Adrenal gland (tissue), 12 donors: ENCODE data around the gene RIC8A. TPM values are rescaled to one million over a fixed set of nuclear protein-coding genes. Genes with fewer than 3 reads are reported as not detected.

Experiments
- DNase-seq, 7 donors: peaks; one replicate each; pipeline ENCODE4 v3.0.0-alpha.2; 2019 to 2020
- H3K27ac ChIP-seq, 5 donors: fragments of 200-600 bp; sonication (generic) in 4 of 5; 1 replicate in 3 of 5; 2 replicates in 2 of 5; pipeline versions ENCODE4 v1.5.1 to v1.8.0; 2016 to 2020; ENCODE audit warnings: mild to moderate bottlenecking in 1 of 5
- H3K27me3 ChIP-seq: fragments of 200-600 bp; 2 replicates; pipeline ENCODE4 v1.8.0; 2021
- H3K36me3 ChIP-seq, 2 donors: fragments of 200-600 bp; replicated peaks in 1 of 2; 1 replicate in 1 of 2; 2 replicates in 1 of 2; pipeline versions ENCODE4 v1.5.1 to v1.8.0; 2018 to 2022
- H3K4me1 ChIP-seq, 2 donors: fragments of 200-600 bp; replicated peaks in 1 of 2; 1 replicate in 1 of 2; 2 replicates in 1 of 2; pipeline versions ENCODE4 v1.5.1 to v1.8.0; 2018 to 2021
- H3K4me3 ChIP-seq, 4 donors: fragments of 200-600 bp; sonication (generic) in 3 of 4; one replicate each; pipeline ENCODE4 v1.5.1; 2016 to 2018
- H3K9me3 ChIP-seq, 3 donors: fragments of 200-600 bp; sonication (generic) in 1 of 3; replicated peaks in 1 of 3; 1 replicate in 2 of 3; 2 replicates in 1 of 3; pipeline versions ENCODE4 v1.5.1 to v1.8.0; 2016 to 2021
- CTCF ChIP-seq, 6 experiments: fragments of 450-650 bp in 4 of 6; fragments of 200-600 bp in 2 of 6; sonication (generic) in 1 of 6; IDR thresholded peaks; 1 replicate in 5 of 6; 2 replicates in 1 of 6; pipeline versions ENCODE4 v1.5.1 to v1.8.0; 2016 to 2021; ENCODE audit warnings: antibody characterized with exemption in 6 of 6, mild to moderate bottlenecking in 2 of 6, moderate library complexity in 1 of 6
- POLR2A ChIP-seq, 2 donors: fragments of 450-650 bp; IDR thresholded peaks; one replicate each; pipeline ENCODE4 v1.6.1; 2017; ENCODE audit warnings: antibody characterized with exemption in 2 of 2, mild to moderate bottlenecking in 2 of 2, moderate library complexity in 1 of 2
- WGBS, 4 donors: extraction: QIAGEN DNeasy Blood & Tissue Kit in 2 of 4; methylation state at CpG; one replicate each; pipeline versions ENCODE4 v1.1.5 to v1.1.7; 2013 to 2017; 5-methylcytosine and 5-hydroxymethylcytosine counted together
- intact Hi-C, 2 donors: fragments of 100-400 bp; cut with DNase I; formaldehyde crosslinking; loops; one replicate each; pipeline versions ENCODE4 v1.14.1 to v1.15.0; 2022 to 2023
- polyA plus RNA-seq, 3 donors: library from polyadenylated mRNA; stranded (reverse); fragments of 200-250 nt in 2 of 3; fragments of 350-450 nt in 1 of 3; fragmentation: Illumina TruSeq in 1 of 3; extraction: RNeasy Lipid Tissue Mini Kit (QIAGEN cat#74804) in 1 of 3; gene quantifications; one replicate each; pipeline ENCODE4 v1.2.3, GENCODE V29; 2013 to 2014
- total RNA-seq, 9 donors: library from RNA; depleted of rRNA in 4 of 9; stranded (reverse); fragments of >200 nt in 4 of 9; fragments of 120-200 nt in 1 of 9; fragmentation: NEBNext Ultra II Directional in 1 of 9; extraction: Animal tissue kit (Norgen Biotek cat#: 25700) in 1 of 9; gene quantifications; one replicate each; pipeline versions ENCODE4 v1.1.0 to v1.2.4, GENCODE V29; 2013 to 2023
- donor health status: healthy with polysubstance abuse.
- donor health status: Bipolar disorder and iron deficiency.
- donor health status: DM: yes; HTN: yes; CAD: no.
- donor health status: DM: no; HTN: no; CAD: no.
- donor health status: DM: no; HTN: no; CAD: no.
- donor health status: DM: yes; HTN: yes; CAD: no.

Gene RIC8A
- total and polyA plus RNA-seq, 12 donors: 60.9 to 105 (median 79.1) TPM

- Histone ChIP-seq H3K27me3 (no peaks in the 10 kb centered on the region), H3K4me1 (no peaks in the 10 kb centered on the region), H3K9me3 (no peaks in the 10 kb centered on the region), H3K4me3 (no peak overlapping the region), H3K27ac (no peak overlapping the region), H3K36me3 (peaks cover 0 to 50% of the 10 kb centered on the region in 2 donors)
- WGBS, 4 donors: 75 to 84% (median 79%) methylated on average over 13 of the region's 13 CpGs
- DNase-seq: peak in 1 of 7 donors; percentile 37
- intact Hi-C loops: no loop called here
- TF ChIP-seq CTCF (IDR thresholded peaks at IDR 0.05) (no peak), POLR2A (IDR thresholded peaks at IDR 0.05) (no peak)
These were observed 45.8 kb downstream of the RIC8A start for GRCh38 chr11:253160-253885.

GRCh38 chr11:253886-254270 lies 46.4 kb downstream of the RIC8A start:
- Histone ChIP-seq H3K9me3 (no peaks in the 10 kb centered on the region), H3K4me3 (no peak overlapping the region), H3K4me1 (no peaks in the 10 kb centered on the region), H3K27me3 (no peaks in the 10 kb centered on the region), H3K27ac (no peak overlapping the region), H3K36me3 (peaks cover 0 to 44% of the 10 kb centered on the region in 2 donors)
- no peak for DNase-seq
- TF ChIP-seq POLR2A (IDR thresholded peaks at IDR 0.05) (no peak), CTCF (IDR thresholded peaks at IDR 0.05) (no peak)
- intact Hi-C loops: no loop called here
- 87 to 92% (median 89%) methylated on average over 5 of the region's 5 CpGs for WGBS, 4 donors

- DNase-seq: no peak
- TF ChIP-seq POLR2A (IDR thresholded peaks at IDR 0.05) (no peak), CTCF (IDR thresholded peaks at IDR 0.05) (no peak)
- no peaks in the 10 kb centered on the region for H3K27me3 ChIP-seq
- no peak overlapping the region for H3K27ac ChIP-seq
- intact Hi-C loops: no loop called here
- no peaks in the 10 kb centered on the region for H3K4me1 ChIP-seq
- H3K9me3 ChIP-seq: no peaks in the 10 kb centered on the region
- H3K4me3 ChIP-seq: no peak overlapping the region
- 52 to 63% (median 57%) methylated on average over 3 of the region's 3 CpGs for WGBS, 4 donors
- H3K36me3 ChIP-seq: peaks cover 0 to 34% of the 10 kb centered on the region in 2 donors
These were observed 47.7 kb downstream of the RIC8A start for GRCh38 chr11:255176-255575.

GRCh38 chr11:255816-256215 lies 48.3 kb downstream of the RIC8A start:
- no peaks in the 10 kb centered on the region for H3K9me3 ChIP-seq
- TF ChIP-seq POLR2A (IDR thresholded peaks at IDR 0.05) (no peak), CTCF (IDR thresholded peaks at IDR 0.05) (no peak)
- no peaks in the 10 kb centered on the region for H3K4me1 ChIP-seq
- H3K36me3 ChIP-seq: peaks cover 0 to 27% of the 10 kb centered on the region in 2 donors
- H3K27me3 ChIP-seq: no peaks in the 10 kb centered on the region
- 84 to 93% (median 87%) methylated on average over 2 of the region's 2 CpGs for WGBS, 4 donors
- H3K27ac ChIP-seq: no peak overlapping the region
- intact Hi-C loops: no loop called here
- no peak overlapping the region for H3K4me3 ChIP-seq
- no peak for DNase-seq
